ENCODE data around the gene CTNNBIP1. TPM values are rescaled to one million over a fixed set of nuclear protein-coding genes. Genes with fewer than 3 reads are reported as not detected.

CTNNBIP1 gene
- total and polyA plus RNA-seq, 4 donors = 6.7 to 10.6 (median 9.6) TPM

GRCh38 chr1:9873992-9874391, 36.1 kb downstream of the CTNNBIP1 start:
- Histone ChIP-seq H3K27ac (ENCODE audit: low read depth in 1 of 2, low read length in 2 of 2) (no peak overlapping the region), H3K9me3 (ENCODE audit: control insufficient read depth in 4 of 4, low read length in 3 of 4) (no peaks in the 10 kb centered on the region), H3K27me3 (ENCODE audit: control insufficient read depth in 4 of 4, insufficient read depth in 4 of 4, low read length in 3 of 4) (no peaks in the 10 kb centered on the region), H3K4me1 (ENCODE audit: control insufficient read depth in 4 of 4, insufficient read depth in 4 of 4, low read length in 3 of 4) (peaks cover 0 to 13% (median 9%) of the 10 kb centered on the region in 4 donors), H3K9ac (ENCODE audit: low read depth in 1 of 2, low read length in 2 of 2) (no peak overlapping the region), H3K36me3 (ENCODE audit: control insufficient read depth in 4 of 4, insufficient read depth in 3 of 4, low read depth in 1 of 4, low read length in 3 of 4) (peaks cover 0 to 3% (median 1%) of the 10 kb centered on the region in 4 donors), H3K4me3 (ENCODE audit: low read depth in 1 of 3, low read length in 3 of 3) (no peak overlapping the region)
- WGBS = 96% methylated on average over 5 of the region's 5 CpGs
- no peak for DNase-seq (ENCODE audit: low spot score)
- no peak for TF ChIP-seq HNF4G (IDR thresholded peaks at IDR 0.05)
- TF ChIP-seq TAF1 (conservative IDR thresholded peaks at IDR 0.05) = no peak
- TF ChIP-seq FOXA1 (IDR thresholded peaks at IDR 0.05) = no peak
- TF ChIP-seq MAX (IDR thresholded peaks at IDR 0.05) = no peak
- no peak for TF ChIP-seq GABPA (IDR thresholded peaks at IDR 0.05 in 1 of 2, conservative IDR thresholded peaks at IDR 0.05 in 1 of 2)
- no peak for TF ChIP-seq EGR1 (IDR thresholded peaks at IDR 0.05; ENCODE audit: low read depth in 2 of 2)
- TF ChIP-seq, protein P1, sequence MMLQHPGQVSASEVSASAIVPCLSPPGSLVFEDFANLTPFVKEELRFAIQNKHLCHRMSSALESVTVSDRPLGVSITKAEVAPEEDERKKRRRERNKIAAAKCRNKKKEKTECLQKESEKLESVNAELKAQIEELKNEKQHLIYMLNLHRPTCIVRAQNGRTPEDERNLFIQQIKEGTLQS (IDR thresholded peaks at IDR 0.05) = no peak
- TF ChIP-seq RXRA (IDR thresholded peaks at IDR 0.05) = no peak
- no peak for TF ChIP-seq NR2F2 (IDR thresholded peaks at IDR 0.05)
- no peak for TF ChIP-seq ZBTB33 (IDR thresholded peaks at IDR 0.05)
- TF ChIP-seq, protein P2, sequence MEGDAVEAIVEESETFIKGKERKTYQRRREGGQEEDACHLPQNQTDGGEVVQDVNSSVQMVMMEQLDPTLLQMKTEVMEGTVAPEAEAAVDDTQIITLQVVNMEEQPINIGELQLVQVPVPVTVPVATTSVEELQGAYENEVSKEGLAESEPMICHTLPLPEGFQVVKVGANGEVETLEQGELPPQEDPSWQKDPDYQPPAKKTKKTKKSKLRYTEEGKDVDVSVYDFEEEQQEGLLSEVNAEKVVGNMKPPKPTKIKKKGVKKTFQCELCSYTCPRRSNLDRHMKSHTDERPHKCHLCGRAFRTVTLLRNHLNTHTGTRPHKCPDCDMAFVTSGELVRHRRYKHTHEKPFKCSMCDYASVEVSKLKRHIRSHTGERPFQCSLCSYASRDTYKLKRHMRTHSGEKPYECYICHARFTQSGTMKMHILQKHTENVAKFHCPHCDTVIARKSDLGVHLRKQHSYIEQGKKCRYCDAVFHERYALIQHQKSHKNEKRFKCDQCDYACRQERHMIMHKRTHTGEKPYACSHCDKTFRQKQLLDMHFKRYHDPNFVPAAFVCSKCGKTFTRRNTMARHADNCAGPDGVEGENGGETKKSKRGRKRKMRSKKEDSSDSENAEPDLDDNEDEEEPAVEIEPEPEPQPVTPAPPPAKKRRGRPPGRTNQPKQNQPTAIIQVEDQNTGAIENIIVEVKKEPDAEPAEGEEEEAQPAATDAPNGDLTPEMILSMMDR (IDR thresholded peaks at IDR 0.05; ENCODE audit: low read depth, low read length, missing input control) = no peak
- no peak for TF ChIP-seq HNF4A (conservative IDR thresholded peaks at IDR 0.05)
- no peak for TF ChIP-seq FOXA2 (IDR thresholded peaks at IDR 0.05)
- TF ChIP-seq RAD21 (IDR thresholded peaks at IDR 0.05) = no peak
- no peak for TF ChIP-seq SP1 (IDR thresholded peaks at IDR 0.05)
- TF ChIP-seq JUND (IDR thresholded peaks at IDR 0.05) = no peak
- no peak for TF ChIP-seq YY1 (IDR thresholded peaks at IDR 0.05)
- TF ChIP-seq, protein P3, sequence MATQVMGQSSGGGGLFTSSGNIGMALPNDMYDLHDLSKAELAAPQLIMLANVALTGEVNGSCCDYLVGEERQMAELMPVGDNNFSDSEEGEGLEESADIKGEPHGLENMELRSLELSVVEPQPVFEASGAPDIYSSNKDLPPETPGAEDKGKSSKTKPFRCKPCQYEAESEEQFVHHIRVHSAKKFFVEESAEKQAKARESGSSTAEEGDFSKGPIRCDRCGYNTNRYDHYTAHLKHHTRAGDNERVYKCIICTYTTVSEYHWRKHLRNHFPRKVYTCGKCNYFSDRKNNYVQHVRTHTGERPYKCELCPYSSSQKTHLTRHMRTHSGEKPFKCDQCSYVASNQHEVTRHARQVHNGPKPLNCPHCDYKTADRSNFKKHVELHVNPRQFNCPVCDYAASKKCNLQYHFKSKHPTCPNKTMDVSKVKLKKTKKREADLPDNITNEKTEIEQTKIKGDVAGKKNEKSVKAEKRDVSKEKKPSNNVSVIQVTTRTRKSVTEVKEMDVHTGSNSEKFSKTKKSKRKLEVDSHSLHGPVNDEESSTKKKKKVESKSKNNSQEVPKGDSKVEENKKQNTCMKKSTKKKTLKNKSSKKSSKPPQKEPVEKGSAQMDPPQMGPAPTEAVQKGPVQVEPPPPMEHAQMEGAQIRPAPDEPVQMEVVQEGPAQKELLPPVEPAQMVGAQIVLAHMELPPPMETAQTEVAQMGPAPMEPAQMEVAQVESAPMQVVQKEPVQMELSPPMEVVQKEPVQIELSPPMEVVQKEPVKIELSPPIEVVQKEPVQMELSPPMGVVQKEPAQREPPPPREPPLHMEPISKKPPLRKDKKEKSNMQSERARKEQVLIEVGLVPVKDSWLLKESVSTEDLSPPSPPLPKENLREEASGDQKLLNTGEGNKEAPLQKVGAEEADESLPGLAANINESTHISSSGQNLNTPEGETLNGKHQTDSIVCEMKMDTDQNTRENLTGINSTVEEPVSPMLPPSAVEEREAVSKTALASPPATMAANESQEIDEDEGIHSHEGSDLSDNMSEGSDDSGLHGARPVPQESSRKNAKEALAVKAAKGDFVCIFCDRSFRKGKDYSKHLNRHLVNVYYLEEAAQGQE (IDR thresholded peaks at IDR 0.05) = no peak

Measured in liver (tissue), 9 donors.